Adrenal gland (tissue), 5 donors: ENCODE data around the gene SLTM.

Source experiments
- CTCF ChIP-seq, 6 experiments: fragments of 450-650 bp in 4 of 6; fragments of 200-600 bp in 2 of 6; sonication (generic) in 1 of 6; IDR thresholded peaks; 1 replicate in 5 of 6; 2 replicates in 1 of 6; pipeline versions ENCODE4 v1.5.1 to v1.8.0; 2016 to 2021; ENCODE audit warnings: antibody characterized with exemption in 6 of 6, mild to moderate bottlenecking in 2 of 6, moderate library complexity in 1 of 6
- POLR2A ChIP-seq, 2 donors: fragments of 450-650 bp; IDR thresholded peaks; one replicate each; pipeline ENCODE4 v1.6.1; 2017; ENCODE audit warnings: antibody characterized with exemption in 2 of 2, mild to moderate bottlenecking in 2 of 2, moderate library complexity in 1 of 2
- donor health status: DM: no; HTN: no; CAD: no.

- TF ChIP-seq CTCF (IDR thresholded peaks at IDR 0.05) (no peak), POLR2A (IDR thresholded peaks at IDR 0.05) (no peak)
Measured at GRCh38 chr15:58862326-58862725, 71.2 kb downstream of the SLTM start.
